ENCODE data around the gene KSR1.

GRCh38 chr17:27618417-27618816, 162.2 kb downstream of the KSR1 start:
- TF ChIP-seq CTCF (IDR thresholded peaks at IDR 0.05) (no peak), POLR2A (IDR thresholded peaks at IDR 0.05) (no peak)

All from testis (tissue), 2 donors.